ENCODE data around the gene SLC25A30.
"Not testable (repeated sequence)": the region's sequence is repeated elsewhere in the genome, so short reads cannot be mapped to it uniquely, and the experiment has no call there.

SLC25A30 gene

GRCh38 chr13:45439008-45439407 is 20.8 kb upstream of the SLC25A30 start:
- H3K4me1 Mint-ChIP-seq (ENCODE audit: low read depth): peaks cover 7% of the 10 kb centered on the region
- H3K36me3 Mint-ChIP-seq: no peaks in the 10 kb centered on the region
- no peak overlapping the region for H3K4me3 Mint-ChIP-seq
- H3K9me3 Mint-ChIP-seq (ENCODE audit: low read depth): no peaks in the 10 kb centered on the region
- H3K27ac Mint-ChIP-seq: no peak overlapping the region
- H3K27me3 Mint-ChIP-seq: no peaks in the 10 kb centered on the region

- H3K4me3 Mint-ChIP-seq: no peak overlapping the region
- H3K36me3 Mint-ChIP-seq: no peaks in the 10 kb centered on the region
- H3K4me1 Mint-ChIP-seq (ENCODE audit: low read depth): peaks cover 7% of the 10 kb centered on the region
- H3K9me3 Mint-ChIP-seq (ENCODE audit: low read depth): no peaks in the 10 kb centered on the region
- H3K27ac Mint-ChIP-seq: no peak overlapping the region
- no peaks in the 10 kb centered on the region for H3K27me3 Mint-ChIP-seq
Observed at GRCh38 chr13:45437947-45438346, 19.8 kb upstream of the SLC25A30 start.

GRCh38 chr13:45436953-45437352 is 18.8 kb upstream of the SLC25A30 start:
- no peak overlapping the region for H3K4me3 Mint-ChIP-seq
- H3K9me3 Mint-ChIP-seq (ENCODE audit: low read depth): no peaks in the 10 kb centered on the region
- H3K4me1 Mint-ChIP-seq (ENCODE audit: low read depth): peaks cover 5% of the 10 kb centered on the region
- no peaks in the 10 kb centered on the region for H3K36me3 Mint-ChIP-seq
- no peaks in the 10 kb centered on the region for H3K27me3 Mint-ChIP-seq
- H3K27ac Mint-ChIP-seq: no peak overlapping the region

GRCh38 chr13:45436332-45436731 is 18.2 kb upstream of the SLC25A30 start:
- H3K4me3 Mint-ChIP-seq: no peak overlapping the region
- no peaks in the 10 kb centered on the region for H3K9me3 Mint-ChIP-seq (ENCODE audit: low read depth)
- H3K27me3 Mint-ChIP-seq: no peaks in the 10 kb centered on the region

GRCh38 chr13:45434556-45435371 is 16.6 kb upstream of the SLC25A30 start:
- H3K27me3 Mint-ChIP-seq: no peaks in the 10 kb centered on the region
- no peaks in the 10 kb centered on the region for H3K4me1 Mint-ChIP-seq (ENCODE audit: low read depth)
- no peak overlapping the region for H3K4me3 Mint-ChIP-seq
- no peaks in the 10 kb centered on the region for H3K9me3 Mint-ChIP-seq (ENCODE audit: low read depth)
- H3K36me3 Mint-ChIP-seq: no peaks in the 10 kb centered on the region
- H3K27ac Mint-ChIP-seq: no peak overlapping the region

More at GRCh38 chr13:45436332-45436731, 18.2 kb upstream of the SLC25A30 start:
- Mint-ChIP-seq H3K27ac (no peak overlapping the region), H3K36me3 (no peaks in the 10 kb centered on the region), H3K4me1 (ENCODE audit: low read depth) (no peaks in the 10 kb centered on the region)

- H3K4me1 Mint-ChIP-seq (ENCODE audit: low read depth): no peaks in the 10 kb centered on the region
- H3K9me3 Mint-ChIP-seq (ENCODE audit: low read depth): no peaks in the 10 kb centered on the region
- no peaks in the 10 kb centered on the region for H3K36me3 Mint-ChIP-seq
- no peaks in the 10 kb centered on the region for H3K27me3 Mint-ChIP-seq
- H3K27ac Mint-ChIP-seq: no peak overlapping the region
- H3K4me3 Mint-ChIP-seq: no peak overlapping the region
Observed at GRCh38 chr13:45433381-45433790, 15.2 kb upstream of the SLC25A30 start.

GRCh38 chr13:45432737-45433380 is 14.7 kb upstream of the SLC25A30 start:
- no peaks in the 10 kb centered on the region for H3K27me3 Mint-ChIP-seq
- no peak overlapping the region for H3K27ac Mint-ChIP-seq
- H3K9me3 Mint-ChIP-seq (ENCODE audit: low read depth): no peaks in the 10 kb centered on the region
- no peaks in the 10 kb centered on the region for H3K4me1 Mint-ChIP-seq (ENCODE audit: low read depth)
- H3K36me3 Mint-ChIP-seq: no peaks in the 10 kb centered on the region
- no peak overlapping the region for H3K4me3 Mint-ChIP-seq

- H3K4me3 Mint-ChIP-seq; H3K4me1 Mint-ChIP-seq (ENCODE audit: low read depth); H3K36me3 Mint-ChIP-seq; H3K9me3 Mint-ChIP-seq (ENCODE audit: low read depth); H3K27ac Mint-ChIP-seq; H3K27me3 Mint-ChIP-seq: not testable (repeated sequence)
Observed at GRCh38 chr13:45426056-45426841, 8.1 kb upstream of the SLC25A30 start.

GRCh38 chr13:45422731-45423292 is 4.6 kb upstream of the SLC25A30 start:
- Mint-ChIP-seq H3K4me1 (ENCODE audit: low read depth) (peaks cover 4% of the 10 kb centered on the region), H3K9me3 (ENCODE audit: low read depth) (no peaks in the 10 kb centered on the region), H3K27ac (no peak overlapping the region), H3K27me3 (no peaks in the 10 kb centered on the region), H3K36me3 (no peaks in the 10 kb centered on the region), H3K4me3 (no peak overlapping the region)

- Mint-ChIP-seq H3K36me3 (no peaks in the 10 kb centered on the region), H3K9me3 (ENCODE audit: low read depth) (no peaks in the 10 kb centered on the region), H3K27me3 (no peaks in the 10 kb centered on the region), H3K4me3 (peak overlapping the region; percentile 49), H3K4me1 (ENCODE audit: low read depth) (peaks cover 18% of the 10 kb centered on the region), H3K27ac (no peak overlapping the region)
Observed at GRCh38 chr13:45419945-45420344, 1.8 kb upstream of the SLC25A30 start.

GRCh38 chr13:45419389-45419788 is 1.2 kb upstream of the SLC25A30 start:
- H3K9me3 Mint-ChIP-seq (ENCODE audit: low read depth); H3K36me3 Mint-ChIP-seq; H3K27ac Mint-ChIP-seq; H3K27me3 Mint-ChIP-seq; H3K4me3 Mint-ChIP-seq: not testable (repeated sequence)
- peaks cover 23% of the 10 kb centered on the region for H3K4me1 Mint-ChIP-seq (ENCODE audit: low read depth)

- Mint-ChIP-seq H3K4me3 (peak overlapping the region; percentile 97), H3K27ac (peak overlapping the region; percentile 97), H3K27me3 (no peaks in the 10 kb centered on the region), H3K36me3 (no peaks in the 10 kb centered on the region), H3K9me3 (ENCODE audit: low read depth) (no peaks in the 10 kb centered on the region), H3K4me1 (ENCODE audit: low read depth) (peaks cover 39% of the 10 kb centered on the region)
Observed at GRCh38 chr13:45416516-45417128, 1.6 kb downstream of the SLC25A30 start.

GRCh38 chr13:45415112-45415511 is 3.1 kb downstream of the SLC25A30 start:
- peaks cover 43% of the 10 kb centered on the region for H3K4me1 Mint-ChIP-seq (ENCODE audit: low read depth)
- H3K9me3 Mint-ChIP-seq (ENCODE audit: low read depth): no peaks in the 10 kb centered on the region
- peak overlapping the region; percentile 53 for H3K4me3 Mint-ChIP-seq
- H3K27me3 Mint-ChIP-seq: no peaks in the 10 kb centered on the region
- H3K27ac Mint-ChIP-seq: peak overlapping the region; percentile 11
- H3K36me3 Mint-ChIP-seq: peaks cover 3% of the 10 kb centered on the region

- Mint-ChIP-seq H3K27ac (no peak overlapping the region), H3K9me3 (ENCODE audit: low read depth) (no peaks in the 10 kb centered on the region), H3K27me3 (no peaks in the 10 kb centered on the region), H3K36me3 (peaks cover 6% of the 10 kb centered on the region), H3K4me3 (no peak overlapping the region), H3K4me1 (ENCODE audit: low read depth) (peaks cover 46% of the 10 kb centered on the region)
Observed at GRCh38 chr13:45413826-45414307, 4.3 kb downstream of the SLC25A30 start.
